H1 (cell line): Measurements from ENCODE around the gene TMEM130. TPM values are rescaled to one million over a fixed set of nuclear protein-coding genes. Genes with fewer than 3 reads are reported as not detected.

ENCODE experiments used
- CHD7 ChIP-seq: fragments of 300-600 bp; sonication (generic); IDR thresholded peaks from 2 replicates; pipeline ENCODE4 v1.7.1; 2012; ENCODE audit warnings: low read length, moderate library complexity, mild to moderate bottlenecking, inconsistent platforms; ENCODE audit not compliant: insufficient replicate concordance
- CTCF ChIP-seq, 3 experiments: IDR thresholded peaks; 1 replicate in 2 of 3; 2 replicates in 1 of 3; pipeline versions ENCODE4 v1.5.1 to v1.6.1; 2011; ENCODE audit warnings: low read length in 3 of 3, mild to moderate bottlenecking in 3 of 3, inconsistent platforms in 2 of 3, low read depth in 1 of 3, moderate library complexity in 1 of 3; ENCODE audit not compliant: insufficient read depth in 1 of 3; ENCODE audit errors: control extremely low read depth in 1 of 3
- HDAC6 ChIP-seq: IDR thresholded peaks from one replicate; pipeline ENCODE4 v1.7.1; 2012; ENCODE audit warnings: low read depth, mild to moderate bottlenecking, inconsistent platforms, low read length, moderate library complexity
- SP4 ChIP-seq: IDR thresholded peaks from 2 replicates; pipeline ENCODE4 v1.6.1; 2012; ENCODE audit warnings: low read length, inconsistent platforms
- USF2 ChIP-seq: IDR thresholded peaks from 2 replicates; pipeline ENCODE4 v1.6.1; 2011; ENCODE audit warnings: low read length, improper control_type of control experiment
- YY1 ChIP-seq: IDR thresholded peaks from 2 replicates; pipeline ENCODE4 v1.6.1; 2011; ENCODE audit warnings: low read depth, mild to moderate bottlenecking, low read length
- polyA plus RNA-seq, 7 experiments: library from polyadenylated mRNA; depleted of rRNA in 3 of 7; stranded (reverse) in 5 of 7; unstranded in 2 of 7; fragments of >200 nt in 5 of 7; fragments of 200-250 nt in 2 of 7; gene quantifications; 1 replicate in 5 of 7; 2 replicates in 1 of 7; 4 replicates in 1 of 7; pipeline versions ENCODE4 v1.2.1 to v1.2.3, GENCODE V29; 2011 to 2013; ENCODE audit warnings: missing spikeins in 2 of 7, mixed read lengths in 2 of 7
- total RNA-seq: library from RNA; stranded (reverse); fragmentation: NEBNext Ultra II Directional; extraction: Animal tissue kit (Norgen Biotek cat#: 25700); gene quantifications from 2 replicates; pipeline ENCODE4 v1.2.1, GENCODE V29; 2021

The TMEM130 gene
- total and polyA plus RNA-seq, 2 of the 8 experiments (the other 6 are each of a cell fraction or from before 2014, with no cell fraction given), result 2.9 to 6.6 TPM

- TF ChIP-seq CHD7 (no peak), HDAC6 (no peak), USF2 (no peak), YY1 (no peak), SP4 (no peak), CTCF (IDR thresholded peaks at IDR 0.05; ENCODE audit: control extremely low read depth in 1 of 3, insufficient read depth in 1 of 3, low read depth in 1 of 3, low read length in 3 of 3) (no peak)
Measured at GRCh38 chr7:98903246-98903645, 33.4 kb upstream of the TMEM130 start (continued).
